Hepatocyte (in vitro differentiated cells): ENCODE measurements around the gene MBP. TPM values are rescaled to one million over a fixed set of nuclear protein-coding genes. Genes with fewer than 3 reads are reported as not detected.

Experiments used
- DNase-seq: peaks from one replicate; pipeline ENCODE4 v3.0.0-alpha.2; 2016; ENCODE audit warnings: low spot score
- H2AFZ ChIP-seq: fragments of 200-600 bp; sonication (generic); 2 replicates; pipeline ENCODE4 v1.6.0; 2016; ENCODE audit warnings: antibody characterized with exemption, mild to moderate bottlenecking
- H3K27ac ChIP-seq: fragments of 200-600 bp; sonication (generic); 2 replicates; pipeline ENCODE4 v1.5.1; 2016; ENCODE audit warnings: mild to moderate bottlenecking
- H3K27me3 ChIP-seq: fragments of 200-600 bp; sonication (generic); 2 replicates; pipeline ENCODE4 v1.6.1; 2016
- H3K36me3 ChIP-seq: fragments of 200-600 bp; sonication (generic); replicated peaks from 2 replicates; pipeline ENCODE4 v1.5.1; 2016; ENCODE audit warnings: low read depth; ENCODE audit not compliant: insufficient read depth
- H3K4me1 ChIP-seq: fragments of 200-600 bp; sonication (generic); 2 replicates; pipeline ENCODE4 v1.5.1; 2016; ENCODE audit warnings: mild to moderate bottlenecking, moderate library complexity; ENCODE audit not compliant: insufficient read depth
- H3K4me2 ChIP-seq: fragments of 200-600 bp; sonication (generic); 2 replicates; pipeline ENCODE4 v1.6.0; 2016
- H3K4me3 ChIP-seq: fragments of 200-600 bp; sonication (generic); 2 replicates; pipeline ENCODE4 v1.5.1; 2016; ENCODE audit warnings: mild to moderate bottlenecking
- H3K79me2 ChIP-seq: fragments of 200-600 bp; sonication (generic); 2 replicates; pipeline ENCODE4 v1.6.0; 2017; ENCODE audit warnings: mild to moderate bottlenecking
- H3K9me2 ChIP-seq: fragments of 200-600 bp; sonication (generic); replicated peaks from 2 replicates; pipeline ENCODE4 v1.6.0; 2017; ENCODE audit warnings: mild to moderate bottlenecking; ENCODE audit not compliant: insufficient read depth
- H3K9me3 ChIP-seq: fragments of 200-600 bp; sonication (generic); 2 replicates; pipeline ENCODE4 v1.5.1; 2016; ENCODE audit warnings: low read depth, mild to moderate bottlenecking
- H4K20me1 ChIP-seq: fragments of 200-600 bp; sonication (generic); 2 replicates; pipeline ENCODE4 v1.6.0; 2016; ENCODE audit warnings: mild to moderate bottlenecking; ENCODE audit not compliant: insufficient read depth, poor library complexity, severe bottlenecking
- EZH2 ChIP-seq: fragments of 200-600 bp; sonication (generic); IDR thresholded peaks from 2 replicates; pipeline ENCODE4 v1.6.1; 2016; ENCODE audit warnings: antibody characterized with exemption, mild to moderate bottlenecking, borderline replicate concordance
- EZH2phosphoT487 ChIP-seq: fragments of 200-600 bp; sonication (generic); IDR thresholded peaks from one replicate; pipeline ENCODE4 v1.6.1; 2018; ENCODE audit warnings: antibody characterized with exemption, mild to moderate bottlenecking, low read depth, moderate library complexity; ENCODE audit not compliant: unreplicated experiment, severe bottlenecking
- WGBS: methylation state at CpG from one replicate; pipeline ENCODE4 v1.1.6; 2016; ENCODE audit warnings: low lambda C conversion rate; ENCODE audit errors: missing lambda C conversion rate; 5-methylcytosine and 5-hydroxymethylcytosine counted together
- polyA plus RNA-seq: library from polyadenylated mRNA; unstranded; fragments of >200 nt; fragmentation: Nextera tagmentation; extraction: Ambion mirVana; gene quantifications from 2 replicates; pipeline ENCODE4 v1.2.1, GENCODE V29; 2016
- total RNA-seq: library from RNA; depleted of rRNA; stranded (reverse); fragments of >200 nt; gene quantifications from 2 replicates; pipeline ENCODE4 v1.2.3, GENCODE V29; 2014
- TF ChIP-seq, protein P1 (sequence below): fragments of 200-600 bp; sonication (generic); IDR thresholded peaks from 2 replicates; pipeline ENCODE4 v1.5.1; 2016; ENCODE audit warnings: antibody characterized with exemption, mild to moderate bottlenecking; ENCODE audit not compliant: poor library complexity

Gene MBP
- total and polyA plus RNA-seq, 2 experiments from 2014 or later, result 21.6 to 22.1 TPM

DNA sequence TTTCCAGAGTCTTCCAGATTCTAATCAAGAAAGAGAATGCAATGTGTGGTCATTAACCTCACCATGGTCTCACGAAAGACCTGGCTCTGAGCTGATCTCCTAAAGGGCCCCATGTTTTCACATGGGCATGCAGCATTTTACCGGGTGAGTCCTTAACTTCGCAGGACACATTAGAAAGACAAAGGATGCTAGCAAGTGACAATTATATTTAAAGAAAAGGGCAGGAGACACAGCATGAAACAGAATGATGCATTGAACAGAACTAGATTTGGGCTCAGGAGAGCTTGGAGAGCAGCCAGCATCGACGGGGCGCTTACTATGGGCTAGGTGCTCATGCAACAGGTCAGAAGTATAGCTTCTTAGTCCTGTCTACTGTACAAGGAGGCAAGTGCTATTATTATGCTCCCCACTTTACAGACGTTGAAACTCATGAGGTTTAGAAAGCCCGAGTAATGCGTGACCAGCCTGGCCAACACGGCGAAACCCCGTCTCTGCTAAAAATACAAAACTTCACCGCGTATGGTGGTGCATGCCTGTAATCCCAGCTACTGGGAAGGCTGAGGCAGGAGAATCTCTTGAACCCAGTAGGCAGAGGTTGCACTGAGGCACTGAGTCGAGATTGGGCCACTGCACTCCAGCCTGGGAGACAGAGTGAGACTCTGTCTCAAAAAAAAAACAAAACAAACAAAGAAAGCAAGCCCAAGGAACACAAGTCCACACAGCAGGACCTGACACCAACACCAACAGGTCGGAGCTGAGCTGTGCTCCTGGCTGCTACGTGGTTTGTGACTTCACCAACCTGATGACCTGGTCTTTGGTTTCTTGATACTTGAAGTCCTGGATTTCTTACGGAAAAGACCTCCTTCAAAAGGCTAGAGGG is 16.1 kb downstream of the MBP start:
- WGBS, result 94% methylated on average over 18 of the region's 18 CpGs
- no peak overlapping the region for H2AFZ ChIP-seq
- no peak overlapping the region for H3K4me3 ChIP-seq
- TF ChIP-seq, protein P1, sequence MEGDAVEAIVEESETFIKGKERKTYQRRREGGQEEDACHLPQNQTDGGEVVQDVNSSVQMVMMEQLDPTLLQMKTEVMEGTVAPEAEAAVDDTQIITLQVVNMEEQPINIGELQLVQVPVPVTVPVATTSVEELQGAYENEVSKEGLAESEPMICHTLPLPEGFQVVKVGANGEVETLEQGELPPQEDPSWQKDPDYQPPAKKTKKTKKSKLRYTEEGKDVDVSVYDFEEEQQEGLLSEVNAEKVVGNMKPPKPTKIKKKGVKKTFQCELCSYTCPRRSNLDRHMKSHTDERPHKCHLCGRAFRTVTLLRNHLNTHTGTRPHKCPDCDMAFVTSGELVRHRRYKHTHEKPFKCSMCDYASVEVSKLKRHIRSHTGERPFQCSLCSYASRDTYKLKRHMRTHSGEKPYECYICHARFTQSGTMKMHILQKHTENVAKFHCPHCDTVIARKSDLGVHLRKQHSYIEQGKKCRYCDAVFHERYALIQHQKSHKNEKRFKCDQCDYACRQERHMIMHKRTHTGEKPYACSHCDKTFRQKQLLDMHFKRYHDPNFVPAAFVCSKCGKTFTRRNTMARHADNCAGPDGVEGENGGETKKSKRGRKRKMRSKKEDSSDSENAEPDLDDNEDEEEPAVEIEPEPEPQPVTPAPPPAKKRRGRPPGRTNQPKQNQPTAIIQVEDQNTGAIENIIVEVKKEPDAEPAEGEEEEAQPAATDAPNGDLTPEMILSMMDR, result no peak
- no peak for TF ChIP-seq EZH2phosphoT487
- no peak for TF ChIP-seq EZH2
- H3K27me3 ChIP-seq, result no peaks in the 10 kb centered on the region
- peaks cover 28% of the 10 kb centered on the region for H3K4me1 ChIP-seq
- no peak for DNase-seq
- H3K79me2 ChIP-seq, result peaks cover 33% of the 10 kb centered on the region
- peak overlapping the region; percentile 88 for H3K27ac ChIP-seq
- H3K4me2 ChIP-seq, result no peak overlapping the region
- no peaks in the 10 kb centered on the region for H3K9me3 ChIP-seq
- no peaks in the 10 kb centered on the region for H3K36me3 ChIP-seq
- no peaks in the 10 kb centered on the region for H4K20me1 ChIP-seq
- no peaks in the 10 kb centered on the region for H3K9me2 ChIP-seq

DNA sequence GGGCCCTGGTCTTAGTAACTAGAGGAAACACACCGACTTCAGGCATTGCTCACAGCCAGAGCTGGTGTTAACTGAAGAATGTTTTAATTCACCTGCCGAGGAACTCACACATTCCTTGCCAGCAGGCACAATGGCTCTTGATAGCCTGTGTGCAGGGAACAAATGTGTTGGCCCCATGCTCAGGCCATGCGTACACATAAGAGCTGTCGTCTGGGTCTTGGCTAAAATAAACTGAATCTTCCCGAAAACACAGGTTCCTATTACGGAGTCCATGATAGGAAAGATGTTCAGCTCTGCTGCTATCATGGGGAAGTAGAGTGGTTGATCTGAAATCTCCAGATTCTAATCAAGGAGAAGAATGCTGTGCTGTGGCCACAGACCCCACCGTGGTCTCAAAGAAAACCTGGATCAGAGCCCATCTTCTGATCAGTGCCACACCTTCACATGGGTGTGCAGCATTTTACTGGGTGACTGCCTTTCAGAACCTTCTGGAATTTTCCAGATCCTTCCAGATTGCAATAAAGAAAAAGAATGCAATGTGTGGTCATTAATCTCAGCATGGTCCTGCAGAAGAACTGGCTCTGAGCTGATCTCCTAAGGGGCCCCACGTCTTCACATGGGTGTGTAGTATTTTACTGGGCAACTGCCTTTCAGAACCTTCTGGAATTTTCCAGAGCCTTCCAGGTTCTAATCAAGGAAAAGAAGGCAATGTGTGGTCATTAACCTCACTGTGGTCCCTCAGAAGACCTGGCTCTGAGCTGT is 17.2 kb downstream of the MBP start:
- Histone ChIP-seq H2AFZ (no peak overlapping the region), H3K9me2 (no peaks in the 10 kb centered on the region), H4K20me1 (no peaks in the 10 kb centered on the region), H3K4me1 (peaks cover 28% of the 10 kb centered on the region), H3K36me3 (no peaks in the 10 kb centered on the region), H3K4me2 (peak overlapping the region; percentile 65), H3K79me2 (peaks cover 22% of the 10 kb centered on the region), H3K4me3 (no peak overlapping the region), H3K27ac (peak overlapping the region; percentile 88), H3K9me3 (no peaks in the 10 kb centered on the region), H3K27me3 (no peaks in the 10 kb centered on the region)
- TF ChIP-seq EZH2phosphoT487, result no peak
- TF ChIP-seq, protein P1, result no peak
- TF ChIP-seq EZH2, result no peak
- 50% methylated on average over 8 of the region's 8 CpGs for WGBS
- no peak for DNase-seq

DNA sequence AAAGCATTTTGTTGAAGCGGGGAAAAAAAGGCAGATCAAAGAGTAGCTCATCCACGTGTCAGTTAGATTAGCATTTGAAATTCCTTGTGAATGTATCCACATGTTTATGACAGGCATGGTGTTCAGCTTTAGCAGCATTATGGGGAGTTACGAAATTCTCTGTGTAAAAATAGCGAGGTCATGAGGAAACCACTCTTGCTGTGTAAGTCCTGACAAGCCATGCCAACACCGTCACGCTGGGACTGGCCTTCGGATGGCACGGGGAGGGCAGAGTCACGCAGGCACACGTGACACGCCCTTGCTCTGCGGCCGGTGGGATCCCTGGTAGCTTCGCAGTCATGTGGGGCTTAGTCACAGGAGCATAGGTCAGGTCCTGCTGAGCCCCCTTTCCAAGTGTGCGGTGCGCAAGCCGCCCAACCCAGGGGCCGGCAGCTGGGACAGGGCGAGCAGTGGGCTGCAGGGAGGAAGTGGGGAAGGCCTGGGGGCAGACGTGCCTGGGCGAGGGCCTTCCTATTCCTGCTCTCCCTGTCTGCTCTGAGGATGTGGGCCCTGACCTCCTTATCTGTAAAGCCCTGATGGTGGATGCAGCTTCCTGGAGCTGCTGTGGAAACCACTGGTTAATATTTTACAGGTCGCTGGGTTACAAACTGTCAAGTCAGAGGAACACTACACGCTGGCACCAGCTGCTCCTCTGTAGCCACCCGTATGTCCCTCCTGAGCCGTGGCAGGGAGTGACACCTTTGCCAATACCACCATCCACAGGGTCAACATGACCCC is 18.0 kb downstream of the MBP start:
- no peaks in the 10 kb centered on the region for H3K9me3 ChIP-seq
- H3K27ac ChIP-seq, result peak overlapping the region; percentile 88
- H3K36me3 ChIP-seq, result no peaks in the 10 kb centered on the region
- 37% methylated on average over 25 of the region's 25 CpGs for WGBS
- H3K9me2 ChIP-seq, result no peaks in the 10 kb centered on the region
- no peak overlapping the region for H3K4me3 ChIP-seq
- peaks cover 28% of the 10 kb centered on the region for H3K4me1 ChIP-seq
- H2AFZ ChIP-seq, result no peak overlapping the region
- peak; percentile 88 for DNase-seq
- no peak for TF ChIP-seq EZH2
- TF ChIP-seq EZH2phosphoT487, result no peak
- TF ChIP-seq, protein P1, result no peak
- H3K27me3 ChIP-seq, result no peaks in the 10 kb centered on the region
- peaks cover 17% of the 10 kb centered on the region for H3K79me2 ChIP-seq
- H3K4me2 ChIP-seq, result peak overlapping the region; percentile 65
- no peaks in the 10 kb centered on the region for H4K20me1 ChIP-seq
